GM12864 (cell line): ENCODE measurements around the gene MOV10L1.
"Not testable (repeated sequence)": the region's sequence is repeated elsewhere in the genome, so short reads cannot be mapped to it uniquely, and the experiment has no call there.

Source experiments
- DNase-seq: peaks from one replicate; pipeline ENCODE4 v3.0.0-alpha.2; 2011; ENCODE audit warnings: low read depth
- H3K4me3 ChIP-seq: 2 replicates; pipeline ENCODE4 v1.5.1; 2011; ENCODE audit warnings: mild to moderate bottlenecking, low read depth, low read length, control low read depth
- TF ChIP-seq, protein P1 (sequence below): IDR thresholded peaks from 2 replicates; pipeline ENCODE4 v1.5.1; 2011; ENCODE audit warnings: low read depth, mild to moderate bottlenecking, moderate library complexity, low read length, control low read depth, inconsistent platforms; ENCODE audit errors: missing control alignments

MOV10L1 gene

GRCh38 chr22:50084614-50085021 is 5.2 kb upstream of the MOV10L1 start:
- no peak for DNase-seq
- no peak overlapping the region for H3K4me3 ChIP-seq
- TF ChIP-seq, protein P1, sequence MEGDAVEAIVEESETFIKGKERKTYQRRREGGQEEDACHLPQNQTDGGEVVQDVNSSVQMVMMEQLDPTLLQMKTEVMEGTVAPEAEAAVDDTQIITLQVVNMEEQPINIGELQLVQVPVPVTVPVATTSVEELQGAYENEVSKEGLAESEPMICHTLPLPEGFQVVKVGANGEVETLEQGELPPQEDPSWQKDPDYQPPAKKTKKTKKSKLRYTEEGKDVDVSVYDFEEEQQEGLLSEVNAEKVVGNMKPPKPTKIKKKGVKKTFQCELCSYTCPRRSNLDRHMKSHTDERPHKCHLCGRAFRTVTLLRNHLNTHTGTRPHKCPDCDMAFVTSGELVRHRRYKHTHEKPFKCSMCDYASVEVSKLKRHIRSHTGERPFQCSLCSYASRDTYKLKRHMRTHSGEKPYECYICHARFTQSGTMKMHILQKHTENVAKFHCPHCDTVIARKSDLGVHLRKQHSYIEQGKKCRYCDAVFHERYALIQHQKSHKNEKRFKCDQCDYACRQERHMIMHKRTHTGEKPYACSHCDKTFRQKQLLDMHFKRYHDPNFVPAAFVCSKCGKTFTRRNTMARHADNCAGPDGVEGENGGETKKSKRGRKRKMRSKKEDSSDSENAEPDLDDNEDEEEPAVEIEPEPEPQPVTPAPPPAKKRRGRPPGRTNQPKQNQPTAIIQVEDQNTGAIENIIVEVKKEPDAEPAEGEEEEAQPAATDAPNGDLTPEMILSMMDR: no peak

DNA sequence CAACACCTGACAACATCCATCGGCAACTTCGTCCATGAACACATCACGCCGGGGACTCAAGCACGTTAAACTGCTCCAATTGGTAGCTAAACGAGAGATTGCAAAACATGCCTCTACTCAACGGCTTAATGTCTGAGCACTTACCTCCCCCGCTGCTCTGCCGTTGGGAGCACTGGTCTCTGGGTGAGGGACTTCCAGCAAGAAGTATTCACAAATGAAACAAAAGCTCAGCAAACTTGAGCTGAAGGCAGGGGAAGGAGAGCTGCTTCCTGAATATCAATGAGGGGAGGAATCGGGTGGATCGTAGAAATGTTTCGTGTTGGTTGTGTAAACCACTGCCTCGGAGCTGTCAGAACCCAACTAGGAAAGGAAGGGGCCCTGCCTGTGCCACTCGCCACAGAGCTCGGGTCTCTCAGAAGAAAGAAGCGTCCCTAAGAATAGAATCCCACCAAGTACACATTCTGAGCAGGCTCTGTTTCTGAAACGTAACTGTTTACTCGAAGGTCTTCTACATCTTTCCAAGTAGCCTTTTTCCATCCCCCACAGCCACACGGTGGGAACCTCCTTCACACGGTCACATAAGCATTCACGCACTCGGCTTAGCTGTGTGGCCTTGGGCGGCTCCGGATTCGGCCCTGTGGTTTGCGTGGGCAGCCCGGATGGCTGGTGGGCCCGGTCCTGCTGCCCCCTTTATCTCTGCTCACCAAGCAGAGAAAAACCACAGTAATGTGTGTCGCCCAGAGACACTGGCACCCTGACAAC is 4.4 kb upstream of the MOV10L1 start, which contains the start of gene MLC1:
MLC1 (minus strand) TSS at position 216 of the 762 bp plus-strand sequence. CDS start 524 bp downstream, outside the sequence.
- TF ChIP-seq, protein P1: no peak
- no peak within 1 kb of the TSS for H3K4me3 ChIP-seq
- no peak for DNase-seq

- DNase-seq: no peak
- H3K4me3 ChIP-seq: no peak overlapping the region
- TF ChIP-seq, protein P1: no peak
Measured at GRCh38 chr22:50086526-50086925, 3.3 kb upstream of the MOV10L1 start.

- DNase-seq, H3K4me3 ChIP-seq: not testable (repeated sequence)
Measured at GRCh38 chr22:50086975-50087374, 2.8 kb upstream of the MOV10L1 start.

- no peak overlapping the region for H3K4me3 ChIP-seq
- no peak for DNase-seq
- TF ChIP-seq, protein P1: no peak
Measured at GRCh38 chr22:50087646-50088045, 2.2 kb upstream of the MOV10L1 start.

GRCh38 chr22:50088096-50088495 is 1.7 kb upstream of the MOV10L1 start:
- TF ChIP-seq, protein P1: no peak
- no peak for DNase-seq
- no peak overlapping the region for H3K4me3 ChIP-seq

DNA sequence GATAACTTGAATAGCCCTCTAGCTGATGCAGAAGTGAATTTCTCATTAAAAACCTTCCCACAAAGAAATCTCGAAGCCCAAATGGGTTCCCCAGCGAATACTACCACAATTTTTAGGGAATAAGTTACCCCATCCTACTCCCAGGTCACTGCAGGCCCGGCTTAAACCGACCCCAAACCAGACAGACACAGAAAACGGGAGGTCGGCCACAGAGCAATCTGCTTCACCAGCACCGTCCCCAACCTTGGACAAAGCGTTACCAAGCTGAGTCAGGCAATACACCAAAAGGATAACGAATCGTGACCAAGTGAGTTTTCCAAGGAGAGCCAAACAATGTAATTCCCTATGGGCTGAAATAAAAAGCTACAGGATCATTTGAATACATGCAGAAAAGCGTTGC is 575 bp upstream of the MOV10L1 start:
- TF ChIP-seq, protein P1: no peak
- H3K4me3 ChIP-seq: no peak overlapping the region
- DNase-seq: no peak
